ENCODE measurements around the gene FNBP1.

GRCh38 chr9:129875687-129876395, 167.1 kb downstream of the FNBP1 start:
- TF ChIP-seq CTCF (IDR thresholded peaks at IDR 0.05 in 4 of 5, conservative IDR thresholded peaks at IDR 0.05 in 1 of 5) (no peak), POLR2A (IDR thresholded peaks at IDR 0.05) (no peak)
